ENCODE measurements around the gene CALML5. TPM values are rescaled to one million over a fixed set of nuclear protein-coding genes. Genes with fewer than 3 reads are reported as not detected.

CALML5 gene
- total RNA-seq, 2 experiments from 2014 or later, result not detected

- no peak overlapping the region for H3K27ac ChIP-seq (ENCODE audit: low read depth, low read length, poor library complexity, severe bottlenecking)
- no peaks in the 10 kb centered on the region for H3K9me2 ChIP-seq (ENCODE audit: insufficient read depth, low read length)
- H4K20me1 ChIP-seq (ENCODE audit: insufficient read depth, low read length), result no peaks in the 10 kb centered on the region
- TF ChIP-seq EZH2phosphoT487 (IDR thresholded peaks at IDR 0.05; ENCODE audit: borderline replicate concordance, low read depth, low read length), result no peak
- TF ChIP-seq, protein P1, sequence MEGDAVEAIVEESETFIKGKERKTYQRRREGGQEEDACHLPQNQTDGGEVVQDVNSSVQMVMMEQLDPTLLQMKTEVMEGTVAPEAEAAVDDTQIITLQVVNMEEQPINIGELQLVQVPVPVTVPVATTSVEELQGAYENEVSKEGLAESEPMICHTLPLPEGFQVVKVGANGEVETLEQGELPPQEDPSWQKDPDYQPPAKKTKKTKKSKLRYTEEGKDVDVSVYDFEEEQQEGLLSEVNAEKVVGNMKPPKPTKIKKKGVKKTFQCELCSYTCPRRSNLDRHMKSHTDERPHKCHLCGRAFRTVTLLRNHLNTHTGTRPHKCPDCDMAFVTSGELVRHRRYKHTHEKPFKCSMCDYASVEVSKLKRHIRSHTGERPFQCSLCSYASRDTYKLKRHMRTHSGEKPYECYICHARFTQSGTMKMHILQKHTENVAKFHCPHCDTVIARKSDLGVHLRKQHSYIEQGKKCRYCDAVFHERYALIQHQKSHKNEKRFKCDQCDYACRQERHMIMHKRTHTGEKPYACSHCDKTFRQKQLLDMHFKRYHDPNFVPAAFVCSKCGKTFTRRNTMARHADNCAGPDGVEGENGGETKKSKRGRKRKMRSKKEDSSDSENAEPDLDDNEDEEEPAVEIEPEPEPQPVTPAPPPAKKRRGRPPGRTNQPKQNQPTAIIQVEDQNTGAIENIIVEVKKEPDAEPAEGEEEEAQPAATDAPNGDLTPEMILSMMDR (conservative IDR thresholded peaks at IDR 0.05; ENCODE audit: low read length), result no peak
- ChIA-PET CTCF (ENCODE audit: unreplicated experiment) (no interaction called here), POLR2A (no interaction called here)
- H3K79me2 ChIP-seq (ENCODE audit: insufficient read depth, low read depth, low read length), result no peaks in the 10 kb centered on the region
- no TSS peak for BruUV-seq (replicated peaks)
- H3K4me3 ChIP-seq (ENCODE audit: low read depth, low read length, poor library complexity, severe bottlenecking), result no peak overlapping the region
- no peak overlapping the region for H2AFZ ChIP-seq (ENCODE audit: low read length)
- no peaks in the 10 kb centered on the region for H3K9me3 ChIP-seq (ENCODE audit: low read length)
- H3K36me3 ChIP-seq (ENCODE audit: insufficient read depth, low read length), result no peaks in the 10 kb centered on the region
- DNase-seq (ENCODE audit: low spot score), result no peak
- no peaks in the 10 kb centered on the region for H3K4me1 ChIP-seq (ENCODE audit: insufficient read depth, low read length, poor library complexity, severe bottlenecking)
- H3K4me2 ChIP-seq (ENCODE audit: low read length), result no peak overlapping the region
- intact Hi-C loops (cut with micrococcal nuclease; ENCODE audit: unreplicated experiment), result no loop called here
Measured at GRCh38 chr10:5533098-5533731, 33.8 kb upstream of the CALML5 start.

GRCh38 chr10:5532618-5533097, 33.3 kb upstream of the CALML5 start:
- Histone ChIP-seq H4K20me1 (ENCODE audit: insufficient read depth, low read length) (no peaks in the 10 kb centered on the region), H3K4me3 (ENCODE audit: low read depth, low read length, poor library complexity, severe bottlenecking) (no peak overlapping the region), H3K27ac (ENCODE audit: low read depth, low read length, poor library complexity, severe bottlenecking) (no peak overlapping the region), H3K9me2 (ENCODE audit: insufficient read depth, low read length) (no peaks in the 10 kb centered on the region), H3K4me2 (ENCODE audit: low read length) (no peak overlapping the region), H3K4me1 (ENCODE audit: insufficient read depth, low read length, poor library complexity, severe bottlenecking) (no peaks in the 10 kb centered on the region), H3K9me3 (ENCODE audit: low read length) (no peaks in the 10 kb centered on the region), H3K79me2 (ENCODE audit: insufficient read depth, low read depth, low read length) (no peaks in the 10 kb centered on the region), H2AFZ (ENCODE audit: low read length) (no peak overlapping the region), H3K36me3 (ENCODE audit: insufficient read depth, low read length) (no peaks in the 10 kb centered on the region)
- DNase-seq (ENCODE audit: low spot score), result no peak
- intact Hi-C loops (cut with micrococcal nuclease; ENCODE audit: unreplicated experiment), result no loop called here
- TF ChIP-seq EZH2phosphoT487 (IDR thresholded peaks at IDR 0.05; ENCODE audit: borderline replicate concordance, low read depth, low read length), result no peak
- TF ChIP-seq, protein P1 (conservative IDR thresholded peaks at IDR 0.05; ENCODE audit: low read length), result no peak
- ChIA-PET CTCF (ENCODE audit: unreplicated experiment) (no interaction called here), POLR2A (no interaction called here)
- no TSS peak for BruUV-seq (replicated peaks)

GRCh38 chr10:5532307-5532605, 32.9 kb upstream of the CALML5 start:
- no peaks in the 10 kb centered on the region for H4K20me1 ChIP-seq (ENCODE audit: insufficient read depth, low read length)
- DNase-seq (ENCODE audit: low spot score), result no peak
- no peaks in the 10 kb centered on the region for H3K9me3 ChIP-seq (ENCODE audit: low read length)
- H2AFZ ChIP-seq (ENCODE audit: low read length), result no peak overlapping the region
- no peak overlapping the region for H3K27ac ChIP-seq (ENCODE audit: low read depth, low read length, poor library complexity, severe bottlenecking)
- CTCF ChIA-PET (ENCODE audit: unreplicated experiment), result no interaction called here
- no peaks in the 10 kb centered on the region for H3K9me2 ChIP-seq (ENCODE audit: insufficient read depth, low read length)
- H3K36me3 ChIP-seq (ENCODE audit: insufficient read depth, low read length), result no peaks in the 10 kb centered on the region
- no peak for TF ChIP-seq EZH2phosphoT487 (IDR thresholded peaks at IDR 0.05; ENCODE audit: borderline replicate concordance, low read depth, low read length)
- TF ChIP-seq, protein P1 (conservative IDR thresholded peaks at IDR 0.05; ENCODE audit: low read length), result no peak
- POLR2A ChIA-PET, result no interaction called here
- no peaks in the 10 kb centered on the region for H3K4me1 ChIP-seq (ENCODE audit: insufficient read depth, low read length, poor library complexity, severe bottlenecking)
- H3K4me2 ChIP-seq (ENCODE audit: low read length), result no peak overlapping the region
- no peaks in the 10 kb centered on the region for H3K79me2 ChIP-seq (ENCODE audit: insufficient read depth, low read depth, low read length)
- intact Hi-C loops (cut with micrococcal nuclease; ENCODE audit: unreplicated experiment), result no loop called here
- no peak overlapping the region for H3K4me3 ChIP-seq (ENCODE audit: low read depth, low read length, poor library complexity, severe bottlenecking)
- no TSS peak for BruUV-seq (replicated peaks)
